Posterior vena cava (tissue), 2 donors: Measurements from ENCODE around the gene PLCL2. TPM values are rescaled to one million over a fixed set of nuclear protein-coding genes. Genes with fewer than 3 reads are reported as not detected.
"Not testable (repeated sequence)": the region's sequence is repeated elsewhere in the genome, so short reads cannot be mapped to it uniquely, and the experiment has no call there.

Experiments used
- DNase-seq: peaks from one replicate; pipeline ENCODE4 v3.0.0-alpha.2; 2020; ENCODE audit warnings: low spot score
- intact Hi-C, 2 donors: fragments of 100-400 bp; cut with DNase I; formaldehyde crosslinking; loops; one replicate each; pipeline versions ENCODE4 v1.14.1 to v1.14.2; 2022 to 2023
- total RNA-seq, 2 donors: library from RNA; stranded (reverse); fragmentation: NEBNext Ultra II Directional; extraction: Animal tissue kit (Norgen Biotek cat#: 25700); gene quantifications; one replicate each; pipeline ENCODE4 v1.2.1, GENCODE V29; 2021
- donor health status: DM: yes; HTN: yes; CAD: no.
- donor health status: DM: yes; HTN: yes; CAD: no.

PLCL2 gene
- total RNA-seq, 2 donors from 2014 or later, result 11.9 TPM

DNA sequence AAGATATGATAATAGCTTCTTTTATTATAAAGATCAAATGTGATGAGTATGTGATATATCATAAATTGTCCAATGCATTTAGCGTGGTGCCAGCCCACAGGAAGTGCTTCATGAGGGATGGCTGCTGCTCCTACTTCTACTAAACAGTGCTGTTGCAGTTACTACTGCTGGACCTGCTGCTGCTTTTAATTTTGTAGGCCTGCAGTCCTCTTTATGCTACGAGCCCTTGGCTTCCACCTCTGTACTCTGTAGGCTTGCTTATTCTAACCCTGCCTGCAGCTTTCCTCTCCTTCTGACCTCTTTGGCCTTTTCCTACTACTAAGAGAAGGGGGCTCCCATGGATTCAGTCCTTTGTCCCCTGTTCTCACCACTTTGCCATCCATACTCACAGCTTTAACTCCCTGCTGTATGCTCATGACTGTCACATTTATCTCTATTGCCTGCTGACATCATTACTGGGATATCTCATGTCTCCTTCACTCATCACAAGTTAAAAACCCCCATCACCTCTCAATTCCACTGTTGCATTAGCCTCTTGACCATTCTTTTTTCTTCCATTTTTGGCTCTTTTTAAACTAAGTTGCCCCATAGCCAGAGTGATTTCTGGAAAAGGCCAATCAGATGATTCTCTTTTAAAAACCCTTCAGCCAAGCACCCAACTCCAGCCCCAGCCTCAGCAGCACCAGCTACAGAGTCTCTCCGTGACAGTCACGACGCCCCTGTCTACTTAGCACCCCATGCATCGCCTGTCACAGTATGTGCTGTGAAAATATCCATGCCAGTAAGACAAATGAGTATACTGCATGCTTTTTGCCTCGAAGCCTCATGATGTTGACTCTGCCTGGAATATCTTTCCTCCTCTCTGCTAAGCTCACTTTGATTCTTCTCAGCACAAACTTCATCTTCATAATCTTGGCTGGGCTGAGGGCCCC lies 56.3 kb downstream of the PLCL2 start:
- DNase-seq, result no peak
- intact Hi-C loops, result no loop called here

DNA sequence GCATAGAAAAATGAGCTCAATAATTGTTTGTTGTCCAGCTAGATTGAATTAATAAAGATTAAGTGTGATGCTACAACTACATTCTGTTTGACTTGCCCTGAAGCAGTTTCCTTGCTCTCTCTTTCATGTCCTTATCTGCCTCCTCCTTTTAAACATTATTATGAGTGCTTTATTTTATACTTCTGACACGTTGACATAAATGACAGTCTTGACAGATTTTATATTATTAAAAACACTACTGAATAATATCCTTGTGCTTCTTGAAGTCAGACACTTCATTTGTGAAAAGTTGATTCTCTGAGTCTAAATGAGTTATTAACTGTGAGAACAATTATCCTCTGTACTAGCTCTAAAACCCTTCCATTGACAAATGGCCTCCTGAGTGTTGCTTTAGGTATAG lies 58.2 kb downstream of the PLCL2 start:
- DNase-seq, result no peak
- intact Hi-C loops, result no loop called here

DNA sequence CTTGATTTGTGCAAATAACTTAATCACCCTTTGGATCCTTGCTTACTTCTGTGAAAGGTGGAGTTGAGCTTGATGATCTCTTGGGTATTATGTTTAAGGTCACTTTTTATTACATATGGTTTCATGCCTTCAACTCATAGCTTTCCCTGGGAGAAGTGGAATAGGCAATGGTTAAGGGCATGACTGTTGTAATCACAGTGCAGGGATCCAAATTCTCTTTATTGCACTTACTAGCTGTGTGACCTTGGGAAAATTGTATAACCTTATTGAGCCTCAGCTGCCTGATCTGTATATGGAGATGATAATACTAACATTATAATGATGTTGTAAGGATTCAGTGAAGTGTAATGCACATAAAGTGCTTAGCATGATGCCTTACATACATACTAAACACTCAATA lies 59.1 kb downstream of the PLCL2 start:
- no peak for DNase-seq
- intact Hi-C loops, result no loop called here

DNA sequence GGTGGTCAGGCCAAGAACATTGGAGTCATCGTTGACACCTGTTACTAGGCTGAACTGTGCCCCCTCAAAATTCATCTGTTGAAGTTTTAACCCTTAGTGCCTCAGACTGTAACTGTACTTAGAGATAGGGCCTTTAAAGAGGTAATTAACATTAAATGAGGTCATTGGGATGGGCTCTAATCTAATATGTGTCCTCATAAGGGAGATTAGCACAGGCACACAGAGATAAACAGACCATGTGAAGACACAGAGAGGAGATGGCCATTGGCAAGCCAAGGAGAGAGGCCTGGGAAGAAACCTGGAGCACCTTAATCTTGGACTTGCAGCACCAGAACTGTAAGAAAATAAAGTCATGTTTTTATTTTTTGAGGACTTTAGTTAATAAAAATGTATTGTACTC lies 59.6 kb downstream of the PLCL2 start:
- DNase-seq, result no peak
- intact Hi-C loops, result no loop called here

DNA sequence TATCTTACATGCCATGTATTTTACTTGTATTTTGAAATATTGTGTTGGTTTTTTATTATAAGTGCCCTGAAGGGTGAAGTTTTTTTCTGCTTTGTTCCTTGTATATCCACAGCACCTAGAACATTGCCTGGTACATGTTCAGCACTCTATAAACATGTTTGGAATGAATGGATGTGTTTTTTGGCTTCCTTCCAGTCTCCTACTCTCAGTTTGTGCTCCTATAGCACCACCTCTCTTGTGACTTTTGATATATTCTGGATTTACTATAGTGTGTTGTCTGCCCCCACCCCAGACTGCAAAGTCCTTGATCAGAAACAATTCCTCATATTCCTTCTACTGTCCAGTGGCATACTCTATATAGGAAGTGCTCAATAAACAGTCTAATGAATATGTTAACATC lies 60.6 kb downstream of the PLCL2 start:
- intact Hi-C loops, result no loop called here
- no peak for DNase-seq

DNA sequence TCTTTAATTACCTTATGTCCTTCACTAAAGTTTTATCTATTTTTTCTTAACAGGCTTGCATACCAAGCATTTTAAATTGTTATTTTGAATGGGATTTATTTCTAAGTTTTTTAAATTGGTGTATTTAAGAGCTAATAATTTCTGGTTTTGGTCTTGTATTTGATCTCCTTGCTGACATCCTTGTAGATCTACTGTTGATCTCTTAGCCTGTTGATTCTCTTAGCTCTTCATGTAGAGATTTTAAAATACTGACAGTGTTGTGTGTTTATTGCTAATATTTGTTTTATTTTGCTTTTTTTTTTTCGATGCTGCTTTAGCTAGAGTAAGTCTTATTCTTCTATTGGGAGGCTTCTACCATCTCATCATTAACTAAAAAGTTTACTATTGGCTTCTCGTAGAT lies 65.5 kb downstream of the PLCL2 start:
- no peak for DNase-seq
- intact Hi-C loops, result no loop called here

DNA sequence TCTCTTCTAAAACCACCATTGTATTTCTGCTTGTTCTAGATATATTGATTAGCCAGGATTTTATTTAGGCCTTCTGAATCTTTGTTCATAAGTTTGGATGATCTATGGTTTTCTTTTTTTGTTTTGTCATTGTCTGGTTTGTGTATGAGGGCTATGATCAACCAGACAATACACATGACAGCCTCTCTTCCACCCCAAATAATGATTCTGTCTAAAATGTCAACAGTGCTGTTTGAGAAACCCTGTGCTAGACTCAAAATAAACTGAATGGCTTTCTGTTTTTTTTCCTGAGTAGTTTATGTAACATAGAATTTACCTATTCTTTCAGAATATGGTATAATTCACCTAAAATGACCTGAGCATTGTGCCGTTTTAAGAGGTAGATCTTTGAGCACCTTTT lies 66.1 kb downstream of the PLCL2 start:
- intact Hi-C loops, result no loop called here
- no peak for DNase-seq

DNA sequence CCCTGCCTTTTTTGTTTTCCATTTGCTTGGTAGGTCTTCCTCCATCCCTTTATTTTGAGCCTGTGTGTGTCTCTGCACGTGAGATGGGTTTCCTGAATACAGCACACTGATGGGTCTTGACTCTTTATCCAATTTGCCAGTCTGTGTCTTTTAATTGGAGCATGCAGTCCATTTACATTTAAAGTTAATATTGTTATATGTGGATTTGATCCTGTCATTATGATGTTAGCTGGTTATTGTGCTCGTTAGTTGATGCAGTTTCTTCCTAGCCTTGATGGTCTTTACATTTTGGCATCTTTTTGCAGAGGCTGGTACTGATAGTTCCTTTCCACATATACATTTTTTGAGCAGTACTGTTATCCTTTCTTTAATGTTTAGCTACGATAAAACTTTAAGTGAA lies 73.1 kb downstream of the PLCL2 start:
- intact Hi-C loops, DNase-seq: not testable (repeated sequence)

DNA sequence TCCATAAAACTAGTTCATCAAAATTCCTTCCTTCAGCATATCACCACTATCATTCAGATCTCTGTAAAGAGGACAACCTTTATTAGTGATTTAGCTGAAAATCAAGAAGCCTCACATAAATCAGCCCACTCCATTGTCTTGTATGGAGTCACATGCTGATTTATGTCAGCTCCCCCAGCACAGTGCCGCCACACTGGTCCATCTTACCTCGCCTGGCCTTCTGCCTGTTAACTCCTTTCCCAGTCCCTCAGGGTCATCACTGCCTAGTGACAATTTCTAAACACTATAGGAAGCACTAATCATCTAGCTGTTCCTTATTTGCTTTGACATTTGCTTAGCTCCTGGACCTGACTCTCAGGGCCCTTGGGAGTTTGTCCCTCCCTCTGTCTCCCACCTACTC lies 75.4 kb downstream of the PLCL2 start:
- intact Hi-C loops, result no loop called here
- no peak for DNase-seq

DNA sequence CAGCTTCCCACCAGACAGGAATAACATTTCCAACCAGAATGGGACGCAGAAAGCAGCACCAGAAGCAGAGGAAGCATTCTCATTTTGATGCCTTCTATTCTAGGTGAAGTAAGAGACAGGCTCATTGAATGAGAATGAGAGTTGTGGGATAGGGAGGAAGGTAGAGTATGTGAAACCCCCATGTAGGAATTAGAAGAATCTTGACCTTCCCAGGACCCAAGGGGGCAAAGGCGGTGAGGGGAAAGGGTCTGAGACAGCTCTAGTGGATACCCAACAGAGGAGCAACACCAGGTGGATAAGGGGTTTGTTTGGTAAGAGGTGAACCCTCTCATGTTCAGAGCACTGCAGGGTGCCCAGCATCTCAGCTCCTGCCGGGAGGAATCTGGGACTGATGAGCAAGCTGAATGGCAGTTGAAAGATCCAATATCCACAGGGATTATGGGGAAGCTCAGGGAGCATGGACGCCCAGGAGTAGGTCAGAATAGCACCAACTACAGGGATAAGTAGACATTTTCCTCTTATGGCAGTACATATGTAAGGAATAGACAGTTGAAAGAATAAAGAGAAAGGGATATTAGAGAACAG lies 77.0 kb downstream of the PLCL2 start:
- intact Hi-C loops, result no loop called here
- DNase-seq, result no peak

DNA sequence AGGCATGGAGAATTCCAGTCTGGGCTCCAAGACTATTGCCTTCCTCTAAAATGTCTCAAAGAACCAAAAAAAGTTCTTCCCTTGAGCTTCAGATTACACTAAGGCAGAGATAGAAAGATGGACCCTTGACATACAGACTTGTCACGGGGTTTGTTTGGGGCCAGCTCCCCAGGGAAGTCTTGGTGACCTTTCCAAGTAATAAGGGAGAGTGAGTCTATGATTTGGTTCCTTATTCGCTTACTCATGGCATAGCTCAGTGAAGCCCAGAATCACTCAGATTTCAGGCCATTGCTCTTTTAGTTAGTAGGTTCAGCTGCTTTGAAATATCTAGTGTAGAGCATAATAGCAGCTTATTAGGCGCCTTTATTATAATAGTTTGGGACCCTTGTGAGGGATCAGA lies 90.3 kb downstream of the PLCL2 start:
- no peak for DNase-seq
- intact Hi-C loops, result no loop called here

DNA sequence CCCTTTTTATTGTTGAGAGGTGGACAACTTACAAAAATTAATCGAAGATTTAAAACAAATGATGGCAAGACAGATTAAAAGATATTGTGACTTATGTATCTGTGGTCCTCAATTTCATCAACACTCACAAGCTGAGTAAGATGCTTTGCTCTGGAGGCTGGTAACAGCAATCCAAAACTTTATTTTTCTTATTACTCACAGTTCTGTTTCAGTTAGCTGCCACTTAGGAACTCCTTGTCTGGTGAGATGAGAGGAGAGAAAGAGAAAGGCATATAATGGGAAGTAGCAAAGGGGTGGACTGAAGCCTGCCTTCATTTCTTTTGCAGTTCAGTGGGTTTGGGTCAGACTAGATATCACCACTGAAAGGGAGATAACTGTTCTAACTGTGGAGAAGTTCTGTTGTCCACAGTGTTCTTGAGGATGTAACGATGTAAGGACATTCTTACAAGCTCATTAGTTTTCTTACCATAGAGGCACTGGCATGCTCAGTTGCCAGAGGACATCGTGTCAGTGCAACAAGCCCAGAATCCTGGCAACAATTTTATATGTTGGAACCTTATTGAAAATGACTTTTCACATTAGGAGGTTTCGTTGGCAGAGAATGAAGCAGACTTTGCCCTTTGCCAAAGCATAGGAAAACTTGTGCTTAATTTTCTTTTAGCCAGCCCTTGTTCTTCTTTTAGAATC lies 93.6 kb downstream of the PLCL2 start:
- intact Hi-C loops, result no loop called here
- DNase-seq, result no peak

DNA sequence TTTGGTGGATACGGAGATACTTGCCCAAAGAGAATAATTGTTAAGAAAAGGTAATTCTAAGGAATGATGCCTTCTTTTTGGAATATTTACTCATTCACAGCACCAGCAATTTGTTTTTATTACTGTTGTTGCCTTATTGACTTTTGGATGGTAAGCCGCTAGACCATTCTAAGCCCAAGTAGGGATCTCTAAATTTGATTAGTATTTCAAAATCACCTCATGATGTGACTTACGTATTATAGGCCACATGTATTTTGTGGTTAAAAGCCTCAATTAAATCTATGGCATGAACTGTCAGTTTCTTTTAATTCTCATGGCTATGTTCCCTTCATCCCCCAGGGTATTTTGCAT lies 94.1 kb downstream of the PLCL2 start:
- no peak for DNase-seq
- intact Hi-C loops, result no loop called here

DNA sequence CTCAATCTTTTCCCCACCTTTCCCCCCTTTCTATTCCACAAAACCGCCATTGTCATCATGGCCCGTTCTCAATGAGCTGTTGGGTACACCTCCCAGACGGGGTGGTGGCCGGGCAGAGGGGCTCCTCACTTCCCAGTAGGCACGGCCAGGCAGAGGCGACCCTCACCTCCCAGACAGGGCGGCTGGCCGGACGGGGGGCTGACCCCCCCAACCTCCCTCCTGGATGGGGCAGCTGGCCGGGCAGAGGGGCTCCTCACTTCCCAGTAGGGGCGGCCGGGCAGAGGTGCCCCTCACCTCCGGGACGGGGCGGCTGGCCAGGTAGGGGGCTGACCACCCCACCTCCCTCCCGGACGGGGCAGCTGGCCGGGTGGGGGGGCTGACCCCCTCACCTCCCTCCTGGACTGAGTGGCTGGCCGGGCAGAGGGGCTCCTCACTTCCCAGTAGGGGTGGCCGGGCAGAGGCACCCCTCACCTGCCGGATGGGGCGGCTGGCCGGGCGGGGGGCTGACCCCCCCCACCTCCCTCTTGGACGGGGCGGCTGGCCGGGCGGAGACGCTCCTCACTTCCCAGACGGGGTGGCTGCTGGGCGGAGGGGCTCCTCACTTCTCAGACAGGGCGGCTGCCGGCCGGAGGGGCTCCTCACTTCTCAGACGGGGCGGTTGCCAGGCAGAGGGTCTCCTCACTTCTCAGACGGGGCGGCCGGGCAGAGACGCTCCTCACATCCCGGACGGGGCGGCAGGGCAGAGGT lies 95.2 kb downstream of the PLCL2 start:
- intact Hi-C loops, DNase-seq: not testable (repeated sequence)

DNA sequence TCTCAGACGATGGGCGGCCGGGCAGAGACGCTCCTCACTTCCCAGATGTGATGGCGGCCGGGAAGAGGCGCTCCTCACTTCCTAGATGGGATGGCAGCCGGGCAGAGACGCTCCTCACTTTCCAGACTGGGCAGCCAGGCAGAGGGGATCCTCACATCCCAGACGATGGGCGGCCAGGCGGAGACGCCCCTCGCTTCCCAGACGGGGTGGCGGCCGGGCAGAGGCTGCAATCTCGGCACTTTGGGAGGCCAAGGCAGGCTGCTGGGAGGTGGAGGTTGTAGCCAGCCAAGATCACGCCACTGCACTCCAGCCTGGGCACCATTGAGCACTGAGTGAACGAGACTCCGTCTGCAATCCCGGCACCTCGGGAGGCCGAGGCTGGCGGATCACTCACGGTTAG lies 95.8 kb downstream of the PLCL2 start:
- DNase-seq, intact Hi-C loops: not testable (repeated sequence)

DNA sequence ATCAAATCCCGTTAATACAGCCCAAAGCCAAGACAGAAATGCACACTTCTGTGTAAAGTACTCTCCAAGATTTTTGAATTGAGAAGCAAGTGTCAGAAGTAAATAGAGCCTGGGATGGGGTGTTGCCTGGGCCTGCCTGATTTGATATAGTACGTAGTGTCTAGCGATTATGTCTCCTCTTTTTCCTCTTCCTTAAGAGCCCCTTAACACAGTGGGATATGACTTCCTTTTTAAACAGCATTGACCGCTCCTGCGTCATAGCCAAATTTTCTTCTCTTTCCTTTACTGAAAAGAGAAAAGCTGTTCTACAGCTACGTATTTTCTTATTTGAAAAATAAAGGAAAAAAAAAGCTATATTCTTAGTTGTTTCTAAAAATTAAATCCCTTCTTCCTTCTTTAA lies 97.7 kb downstream of the PLCL2 start:
- intact Hi-C loops, result no loop called here
- DNase-seq, result no peak

DNA sequence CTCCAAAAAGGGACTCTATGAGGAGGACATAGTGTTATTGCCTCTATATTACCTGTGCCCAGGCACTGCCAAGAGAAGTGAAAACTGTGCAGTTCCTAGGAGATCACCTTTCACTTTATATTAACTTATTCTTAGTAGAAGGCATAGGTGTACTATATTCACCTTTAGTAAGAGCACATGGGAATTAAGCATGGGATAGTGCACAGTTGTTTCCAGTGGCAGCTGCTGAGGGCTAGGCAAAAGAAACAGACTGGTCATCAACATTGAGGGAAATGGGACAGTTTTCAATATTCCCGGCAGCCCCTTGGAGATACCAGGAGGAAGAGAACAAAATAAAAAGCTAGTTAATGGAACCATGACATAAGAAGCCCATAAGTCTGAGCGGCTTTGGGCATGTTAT lies 100.9 kb downstream of the PLCL2 start:
- intact Hi-C loops, result no loop called here
- DNase-seq, result no peak

DNA sequence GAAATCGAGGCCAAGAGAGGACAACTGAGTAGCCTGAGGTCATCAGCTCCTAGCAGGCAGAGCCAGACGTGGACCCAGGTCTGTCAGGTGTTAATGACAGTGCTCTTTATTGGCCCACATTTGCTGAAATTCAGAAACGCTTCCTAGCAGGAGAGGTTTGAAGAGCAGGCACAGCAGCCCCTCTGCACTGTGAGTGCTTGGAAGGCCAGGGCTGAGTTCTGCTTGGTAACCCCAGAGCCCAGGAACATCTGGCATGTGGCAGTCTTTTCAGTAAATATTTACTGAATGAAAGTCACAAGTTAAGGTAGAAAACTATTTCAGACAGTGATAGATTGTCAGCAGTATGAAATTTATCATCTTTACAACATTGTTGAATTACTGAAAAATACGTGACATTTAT lies 102.4 kb downstream of the PLCL2 start:
- intact Hi-C loops, result no loop called here

DNA sequence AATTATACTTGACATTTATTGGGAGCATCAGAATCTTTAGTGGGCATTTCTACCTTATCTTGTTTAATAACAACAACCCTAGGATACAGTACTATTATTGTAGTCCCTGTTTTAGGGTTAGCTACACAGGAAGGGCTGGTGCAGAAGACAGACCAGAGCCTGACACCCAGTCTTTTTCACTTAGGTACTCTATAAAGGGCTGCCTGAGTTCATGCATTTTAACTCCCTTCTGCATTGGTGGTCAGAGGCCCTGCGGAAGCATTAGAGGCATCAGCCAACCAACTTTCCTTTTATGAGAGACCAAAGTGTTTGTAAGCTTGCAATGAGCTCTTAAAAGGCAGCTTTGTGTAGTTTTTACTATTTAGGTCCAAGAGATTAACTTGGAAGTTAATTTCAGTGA lies 105.4 kb downstream of the PLCL2 start:
- intact Hi-C loops, result no loop called here
- DNase-seq, result no peak

More for the DNA sequence above, 102.4 kb downstream of the PLCL2 start:
- no peak for DNase-seq

DNA sequence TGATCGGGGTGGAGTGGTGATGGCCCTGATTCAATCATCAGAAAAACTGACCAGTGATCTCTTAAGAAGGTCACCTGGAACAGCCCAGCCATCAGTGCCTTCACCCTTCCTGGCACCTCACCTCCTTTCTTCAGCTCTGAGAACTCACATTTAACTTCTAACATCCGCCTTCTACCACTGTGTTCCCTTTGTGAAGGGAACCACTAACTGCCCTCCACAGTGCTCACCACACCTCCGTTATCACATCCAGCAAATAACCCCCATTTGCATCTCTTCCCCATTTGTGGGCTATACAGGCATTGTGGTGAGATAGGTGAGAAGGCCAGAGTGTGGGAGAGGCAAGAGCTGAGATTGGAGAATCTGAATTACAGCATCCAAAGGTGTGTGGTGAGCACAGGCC lies 107.4 kb downstream of the PLCL2 start:
- intact Hi-C loops, result no loop called here
- no peak for DNase-seq
